NT2/D1 (cell line): ENCODE results near the gene TRAK1.

ENCODE experiments used
- YY1 ChIP-seq: IDR thresholded peaks from 2 replicates; pipeline ENCODE4 v1.6.1; 2011; ENCODE audit not compliant: insufficient read length, insufficient read depth
- ZNF274 ChIP-seq: IDR thresholded peaks from 2 replicates; pipeline ENCODE4 v1.6.1; 2011; ENCODE audit warnings: mild to moderate bottlenecking, low read depth, low read length

DNA sequence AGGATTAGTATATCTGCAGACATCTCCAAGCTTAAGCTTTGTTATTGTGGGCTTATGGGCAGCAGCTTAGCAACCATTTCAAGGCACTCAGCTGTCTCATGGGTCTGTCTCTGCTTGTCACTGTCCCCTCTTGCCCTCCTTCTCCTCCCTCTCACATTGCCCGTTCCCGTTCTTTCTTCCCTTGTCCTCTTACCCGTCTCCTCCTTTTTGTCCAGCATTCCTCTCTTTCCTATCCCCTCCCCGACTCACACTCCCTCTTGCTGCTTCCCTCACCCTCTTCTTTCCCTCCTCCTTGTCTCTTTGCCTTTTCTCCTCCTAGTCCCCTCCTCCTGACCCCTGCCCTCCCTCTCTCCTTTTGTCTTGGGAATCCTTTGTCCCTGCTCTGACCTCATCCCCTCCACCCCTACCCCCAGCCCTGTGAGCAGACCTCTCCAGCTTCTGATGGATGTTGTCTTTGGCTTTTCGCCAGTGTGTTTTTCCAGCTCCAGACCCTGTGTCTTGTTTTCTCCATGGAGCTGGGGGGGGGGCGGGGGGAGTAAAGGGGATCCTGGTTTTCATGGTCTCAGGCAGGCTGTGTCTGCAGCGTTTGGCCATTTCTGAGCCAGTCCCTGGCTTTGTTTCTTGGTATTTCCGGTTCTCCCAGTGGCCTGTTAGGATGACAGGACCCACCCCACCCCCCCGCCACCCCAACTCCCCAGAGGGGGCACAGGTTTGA is 47.9 kb upstream of the TRAK1 start:
- TF ChIP-seq YY1 (no peak), ZNF274 (no peak)
